ENCODE results near the gene COL15A1.

DNA sequence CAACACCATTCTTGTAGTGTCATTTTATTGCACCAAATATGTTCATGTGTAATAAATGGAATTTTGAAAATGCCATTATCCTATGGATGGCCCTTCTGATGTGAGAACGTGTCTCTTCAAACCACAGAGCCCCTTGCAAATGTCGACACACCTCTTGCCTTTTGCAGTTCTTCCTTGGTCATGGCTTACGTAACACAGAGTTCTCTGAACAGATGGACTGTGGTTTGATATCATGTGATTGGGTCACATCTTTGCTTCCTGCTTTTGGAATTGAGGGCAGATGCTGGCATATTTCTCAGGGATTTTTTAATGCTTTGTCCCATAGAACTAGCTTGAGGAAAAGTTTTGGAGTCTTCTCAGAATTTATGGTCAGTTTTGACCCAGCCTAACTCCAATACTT lies 165.8 kb downstream of the COL15A1 start:
- TF ChIP-seq CTCF (conservative IDR thresholded peaks at IDR 0.05; ENCODE audit: low read length) (no peak), EZH2phosphoT487 (IDR thresholded peaks at IDR 0.05; ENCODE audit: borderline replicate concordance) (no peak)
